GF-D8 (cell line): ENCODE measurements around the gene TLDC2.
A peak's percentile ranks its signal among the peaks of the same experiment; 100 is the strongest.
"Not testable (repeated sequence)": the region's sequence is repeated elsewhere in the genome, so short reads cannot be mapped to it uniquely, and the experiment has no call there.

ENCODE experiments used
- DNase-seq: peaks from one replicate; lab custom pipeline; 2025; lab: John Stamatoyannopoulos, UW

Gene TLDC2

DNA sequence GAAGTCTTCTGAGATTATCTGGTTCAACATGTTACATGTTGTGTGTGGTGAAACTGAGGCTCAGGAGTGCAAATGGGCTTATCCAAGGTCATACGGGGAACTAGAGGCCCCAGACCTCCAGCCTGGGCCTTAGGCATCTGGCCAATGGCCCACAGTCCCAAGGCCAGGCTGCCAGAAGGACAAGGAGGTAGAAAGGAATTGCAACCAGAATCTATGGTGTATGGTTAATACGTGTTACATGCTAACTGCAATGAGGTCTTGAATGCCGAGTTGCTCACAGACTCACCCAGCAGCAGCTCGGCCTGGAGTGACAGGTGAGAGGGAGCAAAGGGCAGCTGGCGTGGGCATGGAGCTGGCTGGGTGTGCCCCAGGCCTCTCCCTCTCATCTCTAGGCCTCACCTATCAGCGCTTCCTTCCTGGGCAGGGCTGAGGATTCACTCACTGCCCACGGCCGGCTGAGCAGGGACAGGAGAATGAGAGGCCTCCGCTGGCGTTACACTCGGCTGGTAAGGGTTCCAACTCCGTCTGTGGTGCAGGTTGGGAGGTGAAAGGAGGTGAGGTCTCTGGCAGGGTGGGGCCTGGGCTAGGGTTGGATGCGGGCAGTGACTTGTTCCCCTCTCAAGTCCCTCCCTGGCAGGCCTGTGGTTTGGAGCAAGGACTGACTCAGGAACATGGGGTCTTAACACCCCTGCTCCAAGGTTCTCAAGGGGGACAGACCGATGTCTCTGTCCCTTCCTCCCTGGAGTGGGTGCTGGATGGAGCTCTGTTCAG lies at the start of gene TLDC2:
Gene TLDC2, plus strand, starts transcription at position 437 of the 771 bp plus-strand sequence. Its CDS starts 37 bp downstream, at position 474.
- DNase-seq = no peak

GRCh38 chr20:36826554-36827244 lies 49.2 kb upstream of the TLDC2 start:
- DNase-seq = no peak

GRCh38 chr20:36827541-36828279 lies 48.2 kb upstream of the TLDC2 start:
- DNase-seq = no peak

DNA sequence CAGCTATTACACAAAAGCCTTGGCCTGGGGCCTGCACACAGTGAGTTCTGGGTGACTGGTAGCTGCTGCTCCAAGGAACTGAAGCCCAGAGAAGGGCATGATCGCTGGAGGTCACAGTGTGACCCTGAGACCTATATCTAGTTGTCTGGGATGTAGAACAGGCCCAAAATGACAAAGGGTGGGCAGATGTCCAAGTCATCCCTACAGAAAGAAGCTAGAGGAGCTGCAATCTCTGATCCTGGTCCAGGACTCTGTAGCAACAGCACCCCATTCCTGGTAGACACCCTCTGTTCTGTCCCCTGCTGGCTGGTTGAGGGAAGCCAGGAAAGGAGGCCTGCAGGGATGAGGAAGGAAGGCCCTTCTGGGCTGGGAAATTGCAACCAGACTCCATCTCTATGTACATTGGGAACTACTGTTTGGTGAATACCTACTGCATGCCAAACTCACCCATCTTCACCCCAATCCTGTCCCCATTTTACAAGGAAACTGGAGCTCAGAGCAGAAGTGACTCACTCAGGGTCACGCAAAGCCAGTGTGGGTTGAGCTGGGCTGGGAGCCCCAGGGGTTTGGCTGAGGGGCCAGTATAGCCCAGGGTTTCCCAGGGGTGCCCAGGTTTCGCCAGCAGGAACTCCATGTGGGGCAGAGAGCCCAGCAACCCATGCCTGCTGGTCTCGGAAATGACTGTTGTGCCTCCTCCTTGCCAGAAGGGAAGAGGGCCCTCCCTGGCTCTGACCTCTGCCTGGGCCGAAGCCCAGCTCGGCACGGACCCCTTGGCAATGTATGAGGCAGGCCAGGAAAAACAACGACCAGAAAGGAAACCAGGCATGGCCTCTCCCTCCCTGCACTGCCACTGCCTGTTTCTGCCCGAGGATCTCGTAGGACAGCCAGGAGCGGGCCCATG lies 44.9 kb upstream of the TLDC2 start:
- no peak for DNase-seq

GRCh38 chr20:36832791-36833190 lies 43.1 kb upstream of the TLDC2 start:
- DNase-seq = no peak

GRCh38 chr20:36833275-36834020 lies 42.5 kb upstream of the TLDC2 start:
- no peak for DNase-seq

- DNase-seq = no peak
Observed at GRCh38 chr20:36835025-36835424, 40.9 kb upstream of the TLDC2 start.

GRCh38 chr20:36835453-36836198 lies 40.3 kb upstream of the TLDC2 start:
- peak; percentile 59 for DNase-seq

DNA sequence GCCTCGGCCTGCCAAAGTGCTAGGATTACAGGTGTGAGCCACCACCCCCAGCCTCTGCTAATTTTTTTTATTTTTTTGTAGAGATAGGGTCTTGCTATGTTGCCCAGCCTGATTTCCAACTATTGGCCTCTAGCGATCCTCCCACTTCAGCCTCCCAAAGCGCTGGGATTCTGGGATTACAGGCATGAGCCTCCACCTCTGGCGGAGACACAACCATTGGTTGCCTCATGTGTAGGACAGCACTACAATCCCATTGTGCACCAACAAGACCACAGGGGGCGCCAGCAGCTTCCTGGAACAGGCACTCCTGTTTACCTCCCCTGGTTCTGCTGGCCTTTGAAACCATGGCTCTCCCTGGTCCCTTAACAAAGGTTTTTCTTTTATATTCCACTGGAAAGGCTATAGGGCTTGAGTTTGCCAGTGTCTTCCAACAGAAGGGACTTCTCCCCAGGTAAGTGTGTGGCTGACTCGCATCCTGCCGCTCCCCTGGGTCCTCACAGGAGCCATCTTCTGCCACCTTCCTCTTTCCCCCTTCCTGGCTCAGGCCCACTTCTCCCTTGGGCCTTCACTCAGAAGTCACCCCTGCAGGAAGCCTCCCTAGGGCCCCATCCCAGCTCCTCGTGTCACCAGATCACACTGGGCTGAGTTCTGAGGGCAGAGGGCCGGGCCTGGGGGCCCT lies 39.2 kb upstream of the TLDC2 start:
- DNase-seq = peak; percentile 56

- DNase-seq = not testable (repeated sequence)
Observed at GRCh38 chr20:36838376-36838775, 37.6 kb upstream of the TLDC2 start.

DNA sequence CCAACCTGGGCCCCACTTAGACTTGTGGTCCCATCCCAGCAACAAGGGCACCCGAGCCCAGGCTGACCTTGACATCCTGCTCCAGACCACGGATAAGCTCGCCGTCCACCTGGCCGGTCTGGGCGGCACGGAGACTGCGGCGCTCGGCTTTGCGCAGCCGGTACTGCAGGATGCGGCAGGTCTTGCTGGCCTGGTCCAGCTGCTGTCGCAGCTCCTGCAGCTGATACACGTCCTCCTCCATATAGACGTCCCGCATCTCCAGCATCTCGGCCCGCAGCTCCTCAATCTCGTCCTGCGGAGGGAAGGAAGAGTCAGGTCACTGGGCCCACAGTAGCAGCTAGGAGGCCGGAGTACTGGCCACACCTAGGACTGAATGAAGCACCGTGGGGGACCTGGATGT lies 36.8 kb upstream of the TLDC2 start:
- DNase-seq = no peak

GRCh38 chr20:36841030-36841429 lies 34.9 kb upstream of the TLDC2 start:
- DNase-seq = not testable (repeated sequence)

DNA sequence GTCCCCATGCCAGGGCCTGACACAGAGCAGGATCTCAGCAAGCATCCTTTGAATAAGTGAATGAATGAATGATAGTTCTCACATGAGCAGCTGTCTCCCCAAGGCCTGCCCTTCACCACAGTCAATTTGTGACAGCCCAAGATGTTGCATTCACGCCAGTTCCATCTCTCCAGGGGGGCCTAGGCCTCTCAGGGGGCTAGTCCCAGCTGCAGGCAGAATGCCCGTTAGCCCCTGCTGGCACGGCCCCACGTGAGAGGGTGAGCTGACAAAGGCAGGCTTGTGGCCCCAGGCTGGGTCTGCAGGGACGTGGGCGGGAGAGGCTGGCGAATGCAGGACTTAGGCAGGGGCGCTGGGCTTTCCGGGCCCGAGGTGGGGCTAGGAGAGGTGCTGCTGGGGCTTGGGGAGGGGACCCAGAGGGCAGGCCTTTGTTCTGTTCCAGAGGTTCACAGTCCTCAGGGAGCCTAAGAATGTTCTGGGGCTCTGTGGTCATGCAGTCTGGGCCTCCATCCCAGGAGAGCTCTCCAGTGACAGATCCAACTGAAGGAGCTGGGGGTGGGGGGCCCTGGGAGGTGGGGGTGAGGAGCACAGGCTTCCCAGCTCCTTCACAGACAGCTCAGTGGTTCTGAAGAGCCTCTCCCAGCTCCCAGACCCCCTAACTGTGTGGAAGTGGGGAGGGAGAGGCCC lies 30.5 kb upstream of the TLDC2 start:
- DNase-seq = no peak

DNA sequence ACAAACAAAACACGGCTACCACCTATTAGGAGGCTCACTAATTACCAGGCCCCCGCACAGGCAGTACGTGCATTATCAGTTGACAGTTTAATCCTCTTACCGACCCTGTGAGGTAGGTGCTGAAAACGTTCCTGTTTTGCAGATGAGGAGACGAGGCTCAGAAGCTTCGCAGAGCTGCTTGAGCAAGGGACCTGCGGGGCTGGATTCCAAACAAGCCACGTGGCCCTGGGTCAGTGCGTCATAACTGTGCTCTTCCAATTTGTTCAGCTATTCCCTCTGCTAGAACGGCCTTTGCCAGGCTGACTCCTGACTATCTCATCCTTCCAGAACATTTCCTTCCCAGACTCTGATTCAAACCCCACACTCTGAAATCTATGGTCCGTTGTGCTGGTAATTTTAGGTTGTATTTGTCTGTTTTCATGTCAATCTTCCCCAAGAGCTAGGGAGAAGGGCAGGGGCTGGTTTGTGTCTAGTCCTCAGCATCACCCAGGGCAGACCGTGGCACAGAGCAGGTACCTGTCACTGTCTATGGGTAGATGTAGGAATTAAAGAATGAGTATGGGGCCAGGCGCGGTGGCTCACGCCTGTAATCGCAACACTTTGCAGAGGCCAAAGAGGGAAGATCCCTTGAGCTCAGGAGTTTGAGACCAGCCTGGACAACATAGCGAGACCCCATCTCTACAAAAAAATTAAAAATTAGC lies 28.8 kb upstream of the TLDC2 start:
- DNase-seq = no peak

DNA sequence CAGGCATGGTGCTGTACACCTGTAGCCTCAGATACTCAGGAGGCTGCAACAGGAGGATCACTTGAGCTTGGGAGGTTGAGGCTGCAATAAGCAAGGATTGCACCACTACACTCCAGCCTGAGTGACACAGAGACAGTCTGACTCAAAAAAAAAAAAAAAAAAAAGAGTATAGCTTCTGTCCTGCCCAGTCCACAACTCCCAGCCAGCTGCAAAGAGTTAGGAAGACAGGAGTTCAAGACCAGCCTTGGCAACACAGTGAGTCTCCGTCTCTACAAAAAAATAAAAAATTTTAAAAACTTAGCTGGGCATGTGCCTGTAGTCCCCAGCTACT lies 28.3 kb upstream of the TLDC2 start:
- DNase-seq = no peak

DNA sequence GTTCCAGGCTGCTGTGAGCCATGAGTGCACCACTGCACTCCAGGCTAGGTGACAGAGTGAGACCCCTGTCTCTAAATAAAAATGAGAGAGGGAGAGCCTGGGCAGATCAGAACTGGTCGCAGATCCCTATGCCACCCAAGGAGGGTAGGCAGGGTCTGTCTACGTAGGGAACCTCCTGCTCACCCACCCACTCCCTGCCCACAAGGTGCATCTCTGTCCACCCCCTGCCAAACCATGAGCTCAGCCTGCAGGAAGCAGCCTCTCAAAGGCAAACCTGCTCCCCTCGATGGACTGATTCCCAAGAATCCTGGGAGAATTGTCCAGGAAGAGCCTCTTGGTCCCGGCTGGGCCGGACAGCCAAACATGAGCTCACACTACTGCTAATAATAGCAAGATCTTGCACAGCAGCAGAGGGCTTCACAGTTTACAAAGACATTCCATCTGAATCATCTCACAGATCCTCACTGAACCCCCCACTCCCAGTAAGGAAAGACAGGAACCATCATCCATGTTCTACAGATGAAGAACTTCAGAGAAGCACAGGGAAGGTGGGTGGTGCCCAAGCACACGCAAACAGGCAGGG lies 27.8 kb upstream of the TLDC2 start:
- no peak for DNase-seq

DNA sequence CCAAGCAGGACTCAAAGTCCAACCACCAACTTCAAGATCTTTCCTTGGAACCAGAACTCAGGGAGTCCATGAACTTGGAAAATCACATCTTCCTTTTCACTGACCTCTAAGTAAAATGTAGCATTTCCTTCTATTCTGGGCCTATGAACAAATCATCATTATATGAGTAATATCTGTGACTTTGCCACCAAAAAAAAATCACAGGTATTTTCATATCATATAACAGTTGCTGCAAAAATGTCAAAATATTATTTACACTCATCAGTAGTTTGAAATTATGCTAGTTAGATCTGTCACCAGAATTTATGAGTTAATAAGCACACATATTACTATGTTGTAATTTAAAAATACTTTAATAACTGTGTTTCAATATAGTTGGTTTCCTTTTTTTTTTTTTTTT lies 27.3 kb upstream of the TLDC2 start:
- no peak for DNase-seq

- DNase-seq = no peak
Observed at GRCh38 chr20:36849333-36850065, 26.4 kb upstream of the TLDC2 start.
